Kidney (tissue), 11 donors: ENCODE data around the gene SPDYE16. TPM values are rescaled to one million over a fixed set of nuclear protein-coding genes. Genes with fewer than 3 reads are reported as not detected.
A peak's percentile ranks its signal among the peaks of the same experiment; 100 is the strongest.
"Not testable (repeated sequence)": the region's sequence is repeated elsewhere in the genome, so short reads cannot be mapped to it uniquely, and the experiment has no call there.

ENCODE experiments used
- DNase-seq, 5 donors: peaks; one replicate each; pipeline ENCODE4 v3.0.0-alpha.2; 2013 to 2020
- FAIRE-seq: peaks from 2 replicates; lab custom pipeline; 2012; peaks lifted over from hg19 to GRCh38; lab: Jason Lieb, UNC
- H3K27ac ChIP-seq, 2 donors: one replicate each; pipeline ENCODE4 v1.7.0; 2013; ENCODE audit warnings: low read depth in 2 of 2, low read length in 2 of 2, inconsistent platforms in 1 of 2
- H3K27me3 ChIP-seq: one replicate; pipeline ENCODE4 v1.7.1; 2013; ENCODE audit warnings: low read length, inconsistent platforms; ENCODE audit not compliant: control insufficient read depth, insufficient read depth
- H3K36me3 ChIP-seq, 3 donors: one replicate each; pipeline versions ENCODE4 v1.7.0 to v1.7.1; 2013; ENCODE audit warnings: low read length in 3 of 3, control low read depth in 1 of 3, inconsistent platforms in 1 of 3; ENCODE audit not compliant: insufficient read depth in 3 of 3, control insufficient read depth in 2 of 3
- H3K4me1 ChIP-seq, 3 donors: one replicate each; pipeline versions ENCODE4 v1.7.0 to v1.7.1; 2013; ENCODE audit warnings: low read length in 3 of 3, inconsistent platforms in 1 of 3, low read depth in 1 of 3; ENCODE audit not compliant: control insufficient read depth in 2 of 3, insufficient read depth in 2 of 3
- H3K4me3 ChIP-seq, 3 donors: one replicate each; pipeline versions ENCODE4 v1.7.0 to v1.8.1; 2013; ENCODE audit warnings: low read length in 3 of 3, control low read depth in 1 of 3, inconsistent platforms in 1 of 3
- H3K9ac ChIP-seq, 3 donors: one replicate each; pipeline versions ENCODE4 v1.7.0 to v1.7.1; 2013; ENCODE audit warnings: low read length in 3 of 3, control low read depth in 1 of 3, inconsistent platforms in 1 of 3
- H3K9me3 ChIP-seq, 3 donors: one replicate each; pipeline versions ENCODE4 v1.7.0 to v1.7.1; 2013; ENCODE audit warnings: low read length in 3 of 3, control low read depth in 1 of 3, inconsistent platforms in 1 of 3; ENCODE audit not compliant: control insufficient read depth in 2 of 3, insufficient read depth in 1 of 3
- intact Hi-C: fragments of 100-400 bp; cut with DNase I; formaldehyde crosslinking; loops from one replicate; pipeline ENCODE4 v1.11.1; 2022
- polyA plus RNA-seq: library from polyadenylated mRNA; stranded (reverse); fragments of 350-450 nt; fragmentation: Illumina TruSeq; extraction: RNeasy Lipid Tissue Mini Kit (QIAGEN cat#74804); gene quantifications from one replicate; pipeline ENCODE4 v1.2.3, GENCODE V29; 2014; ENCODE audit warnings: low read depth, low replicate concordance; ENCODE audit not compliant: insufficient read depth
- total RNA-seq: library from RNA; stranded (reverse); fragmentation: NEBNext Ultra II Directional; extraction: Animal tissue kit (Norgen Biotek cat#: 25700); gene quantifications from one replicate; pipeline ENCODE4 v1.2.1, GENCODE V29; 2021
- donor health status: control.
- donor health status: control.
- donor health status: DM: yes; HTN: yes; CAD: no.
- donor health status: Normal renal cell carcinoma (clear cell type).

SPDYE16 gene
- total and polyA plus RNA-seq, 2 donors from 2014 or later, result 0.31 TPM; not detected in 1

DNA sequence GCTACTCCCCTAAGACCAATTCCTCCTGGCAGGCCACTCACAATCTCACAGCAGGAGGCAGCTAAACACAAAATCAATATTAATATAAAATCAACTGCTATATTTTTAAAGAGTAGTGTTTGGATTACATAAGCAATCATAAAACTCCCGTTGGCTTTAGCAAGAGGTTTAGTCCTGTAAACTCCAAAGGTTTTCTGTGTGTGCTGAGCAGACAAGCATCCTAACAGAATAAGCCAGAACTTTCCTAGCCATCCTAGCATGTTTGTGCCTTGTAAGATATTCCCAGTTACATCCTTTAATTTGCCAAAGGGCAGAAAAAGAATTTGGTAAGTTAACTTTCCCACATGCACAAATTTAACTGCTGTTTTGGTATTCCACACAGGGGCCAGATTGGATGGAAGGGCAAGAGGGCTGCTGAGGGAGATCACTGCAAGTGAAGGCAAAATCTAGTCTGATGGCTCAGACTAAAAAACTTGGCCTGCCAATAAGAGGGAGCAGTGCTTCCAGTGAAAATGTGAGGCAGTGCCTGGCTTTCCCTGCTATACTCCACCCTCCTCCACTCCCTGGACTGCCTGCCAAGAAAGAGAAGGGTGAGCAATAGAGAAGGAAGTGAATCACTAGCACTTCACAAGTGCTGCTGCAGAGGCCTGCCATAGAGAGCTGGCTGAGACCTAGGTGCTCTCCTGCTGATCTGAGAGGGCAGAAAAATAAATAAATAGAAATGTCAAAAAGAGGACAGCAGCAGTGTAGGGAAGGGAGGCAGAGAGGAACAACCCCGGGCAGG, 39.9 kb upstream of the SPDYE16 start:
- not testable (repeated sequence) for FAIRE-seq, H3K9ac ChIP-seq

DNA sequence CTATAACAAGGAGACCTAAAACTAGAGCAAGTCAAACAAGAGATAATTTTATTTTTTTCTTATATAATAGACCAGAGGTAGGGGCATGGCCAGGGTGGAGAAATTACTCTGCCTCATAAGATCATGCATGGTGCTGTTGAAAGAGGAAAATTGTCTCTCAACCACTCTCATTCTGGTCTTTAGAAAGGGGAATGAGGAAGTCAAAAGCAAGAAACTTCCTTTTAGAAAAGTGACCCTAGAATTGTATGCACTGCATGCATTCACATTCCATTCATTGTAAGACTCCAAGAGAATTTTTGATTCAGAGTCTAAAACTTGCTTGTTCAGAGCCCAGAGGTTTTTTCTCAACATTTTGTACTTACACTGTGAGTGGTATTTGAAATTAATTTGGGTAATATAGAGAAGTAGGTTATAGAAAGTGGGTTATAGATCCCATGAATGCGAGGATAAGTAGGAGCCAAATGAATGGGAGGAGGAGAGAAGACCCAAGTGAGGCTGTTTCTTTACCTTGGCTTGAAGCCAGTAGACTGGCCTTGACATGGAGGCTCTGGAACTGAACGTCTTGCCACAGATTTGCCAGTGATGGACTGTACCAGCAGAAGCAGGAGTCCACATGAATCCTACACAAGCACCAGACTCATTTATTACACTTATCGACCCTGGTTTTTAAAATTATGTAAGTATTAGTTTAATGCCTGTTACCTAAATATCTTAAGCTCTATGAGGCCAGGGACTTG, 33.0 kb upstream of the SPDYE16 start:
- FAIRE-seq, H3K27me3 ChIP-seq, H3K36me3 ChIP-seq, H3K9ac ChIP-seq, H3K9me3 ChIP-seq, H3K4me3 ChIP-seq, H3K4me1 ChIP-seq, intact Hi-C loops, H3K27ac ChIP-seq: not testable (repeated sequence)
- peak in 1 of 5 donors; percentile 5 for DNase-seq

More for the DNA sequence above, 39.9 kb upstream of the SPDYE16 start:
- intact Hi-C loops, H3K4me1 ChIP-seq, H3K4me3 ChIP-seq, H3K9me3 ChIP-seq, H3K27ac ChIP-seq, H3K36me3 ChIP-seq, H3K27me3 ChIP-seq: not testable (repeated sequence)
- DNase-seq, result peak in 2 of 5 donors; percentile 61 to 73

- H3K27ac ChIP-seq, H3K36me3 ChIP-seq, H3K9ac ChIP-seq, H3K9me3 ChIP-seq, FAIRE-seq, H3K4me3 ChIP-seq, intact Hi-C loops, H3K4me1 ChIP-seq, H3K27me3 ChIP-seq, DNase-seq: not testable (repeated sequence)
Measured at GRCh38 chr7:76575431-76575830, 32.3 kb upstream of the SPDYE16 start.

- H3K4me1 ChIP-seq, H3K4me3 ChIP-seq, H3K27ac ChIP-seq, DNase-seq, H3K27me3 ChIP-seq, H3K9me3 ChIP-seq, H3K9ac ChIP-seq, H3K36me3 ChIP-seq, FAIRE-seq, intact Hi-C loops: not testable (repeated sequence)
Measured at GRCh38 chr7:76572296-76572695, 29.2 kb upstream of the SPDYE16 start.

- FAIRE-seq, DNase-seq, H3K27me3 ChIP-seq, H3K9me3 ChIP-seq, H3K36me3 ChIP-seq, H3K4me1 ChIP-seq, H3K9ac ChIP-seq, intact Hi-C loops, H3K4me3 ChIP-seq, H3K27ac ChIP-seq: not testable (repeated sequence)
Measured at GRCh38 chr7:76570324-76570775, 27.3 kb upstream of the SPDYE16 start.

DNA sequence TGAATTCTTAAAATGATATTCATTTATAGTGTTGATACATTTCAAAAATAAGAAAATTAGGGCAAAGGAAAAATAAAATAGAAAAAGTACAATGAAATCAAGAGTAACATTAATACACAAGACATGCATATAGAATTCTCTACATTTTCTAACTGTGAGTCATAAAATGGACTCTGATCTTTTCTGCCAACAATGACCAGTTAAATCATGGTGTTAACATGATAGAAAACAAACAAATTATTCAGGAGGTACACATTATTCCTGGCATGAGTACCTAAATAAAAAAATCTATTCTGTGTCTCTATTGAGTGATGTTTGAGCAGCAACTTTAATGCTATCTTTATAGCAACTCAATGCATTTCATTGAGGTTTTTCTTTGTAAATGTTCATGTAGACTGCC, 25.6 kb upstream of the SPDYE16 start:
- H3K27me3 ChIP-seq, FAIRE-seq, H3K9ac ChIP-seq, H3K4me3 ChIP-seq, H3K27ac ChIP-seq, H3K36me3 ChIP-seq, H3K9me3 ChIP-seq, DNase-seq, H3K4me1 ChIP-seq, intact Hi-C loops: not testable (repeated sequence)

- H3K27me3 ChIP-seq, H3K9me3 ChIP-seq, intact Hi-C loops, H3K27ac ChIP-seq, H3K4me1 ChIP-seq, H3K4me3 ChIP-seq, DNase-seq, H3K9ac ChIP-seq, H3K36me3 ChIP-seq, FAIRE-seq: not testable (repeated sequence)
Measured at GRCh38 chr7:76567753-76568152, 24.7 kb upstream of the SPDYE16 start.

GRCh38 chr7:76567311-76567710, 24.2 kb upstream of the SPDYE16 start:
- H3K27ac ChIP-seq, H3K4me3 ChIP-seq, FAIRE-seq, H3K4me1 ChIP-seq, DNase-seq, intact Hi-C loops, H3K36me3 ChIP-seq, H3K9ac ChIP-seq, H3K27me3 ChIP-seq, H3K9me3 ChIP-seq: not testable (repeated sequence)
